Activated CD4-positive, alpha-beta T cell treated with anti-CD3 and anti-CD28 coated beads, Interleukin-2, amount 50 U/mL, for 24 hours (primary cell): ENCODE data around the gene EAPP.
"Not testable (repeated sequence)": the region's sequence is repeated elsewhere in the genome, so short reads cannot be mapped to it uniquely, and the experiment has no call there.

Source experiments
- DNase-seq, 2 donors: peaks; one replicate each; pipeline ENCODE4 v3.0.0-alpha.2; 2020; ENCODE audit warnings: low read depth in 1 of 2, low spot score in 1 of 2

EAPP gene

GRCh38 chr14:34538871-34539406, 562 bp downstream of the EAPP start:
- no peak for DNase-seq

- DNase-seq, result not testable (repeated sequence)
Measured at GRCh38 chr14:34538096-34538495, 1.4 kb downstream of the EAPP start.

- no peak for DNase-seq
Measured at GRCh38 chr14:34537677-34538009, 1.9 kb downstream of the EAPP start.

- DNase-seq, result no peak
Measured at GRCh38 chr14:34536951-34537676, 2.4 kb downstream of the EAPP start.

- no peak for DNase-seq
Measured at GRCh38 chr14:34527591-34527990, 11.9 kb downstream of the EAPP start.

GRCh38 chr14:34524216-34524615, 15.3 kb downstream of the EAPP start:
- DNase-seq, result not testable (repeated sequence)

GRCh38 chr14:34522496-34522895, 17.0 kb downstream of the EAPP start:
- DNase-seq, result no peak

- DNase-seq, result not testable (repeated sequence)
Measured at GRCh38 chr14:34521071-34521470, 18.4 kb downstream of the EAPP start.

- not testable (repeated sequence) for DNase-seq
Measured at GRCh38 chr14:34520304-34520970, 19.1 kb downstream of the EAPP start.

GRCh38 chr14:34507884-34508283, 31.6 kb downstream of the EAPP start:
- DNase-seq, result no peak

GRCh38 chr14:34507459-34507858, 32.0 kb downstream of the EAPP start:
- no peak for DNase-seq

GRCh38 chr14:34505124-34505491, 34.4 kb downstream of the EAPP start:
- DNase-seq, result not testable (repeated sequence)

GRCh38 chr14:34504027-34504426, 35.5 kb downstream of the EAPP start:
- not testable (repeated sequence) for DNase-seq

GRCh38 chr14:34502545-34503225, 36.8 kb downstream of the EAPP start:
- DNase-seq, result no peak

- no peak for DNase-seq
Measured at GRCh38 chr14:34502001-34502400, 37.5 kb downstream of the EAPP start.

- DNase-seq, result no peak
Measured at GRCh38 chr14:34501004-34501580, 38.4 kb downstream of the EAPP start.

- no peak for DNase-seq
Measured at GRCh38 chr14:34498684-34499412, 40.7 kb downstream of the EAPP start.

- no peak for DNase-seq
Measured at GRCh38 chr14:34496679-34497513, 42.6 kb downstream of the EAPP start.

- no peak for DNase-seq
Measured at GRCh38 chr14:34496007-34496678, 43.4 kb downstream of the EAPP start.

GRCh38 chr14:34489324-34489723, 50.2 kb downstream of the EAPP start:
- no peak for DNase-seq
